ENCODE measurements around the gene WDR73. TPM values are rescaled to one million over a fixed set of nuclear protein-coding genes. Genes with fewer than 3 reads are reported as not detected.

Gene WDR73
- total and polyA plus RNA-seq, 2 of the 4 experiments (the other 2 are of a cell fraction), result 21.5 to 25.5 TPM

- no peak overlapping the region for H2AFZ ChIP-seq (replicated peaks; ENCODE audit: low read length, poor library complexity)
- H3K14ac ChIP-seq (replicated peaks; ENCODE audit: low read depth, low read length), result no peak overlapping the region
- H3K4ac ChIP-seq (ENCODE audit: low read depth, low read length), result no peak overlapping the region
- intact Hi-C loops (cut with micrococcal nuclease), result loop anchor here (5.0 kb wide), 2 partner anchors 70 to 385 kb away; no protein-coding TSS in a partner anchor
- dilution Hi-C loops (cut with HindIII; ENCODE audit: low sequenced_read_pairs, unreplicated experiment), result no loop called here
- no peak overlapping the region for H3K27ac ChIP-seq (ENCODE audit: insufficient read depth, low read length)
- H4K20me1 ChIP-seq (ENCODE audit: insufficient read depth, low read length), result no peaks in the 10 kb centered on the region
- in situ Hi-C loops (cut with MboI; ENCODE audit: low sequenced_read_pairs), result no loop called here
- H3K9me3 ChIP-seq (ENCODE audit: control insufficient read depth, insufficient read depth, low read length), result no peaks in the 10 kb centered on the region
- no peak overlapping the region for H3K18ac ChIP-seq (ENCODE audit: low read depth, low read length)
- H2BK120ac ChIP-seq (ENCODE audit: low read depth, low read length), result no peak overlapping the region
- ATAC-seq (ENCODE audit: low read depth) (no peak), DNase-seq (no peak)
- no CpG with 5 or more reads among the region's 7 CpGs for WGBS, 2 experiments (ENCODE audit: extremely low coverage in 2 of 2, insufficient read length in 1 of 2)
- peak overlapping the region; percentile 31; the same call in 1 of the 2 replicates for H3K23ac ChIP-seq (ENCODE audit: low read depth, low read length)
- no TSS peak for BruUV-seq (replicated peaks)
- no peaks in the 10 kb centered on the region for H3K27me3 ChIP-seq (ENCODE audit: control insufficient read depth, insufficient read depth, low read length)
- no peak overlapping the region for H2AK5ac ChIP-seq (ENCODE audit: low read depth, low read length)
- peaks cover 14 to 38% of the 10 kb centered on the region in 2 experiments for H3K79me1 ChIP-seq (ENCODE audit: low read depth in 1 of 2, low read length in 2 of 2)
- peaks cover 13% of the 10 kb centered on the region for H3K9me1 ChIP-seq (ENCODE audit: insufficient read depth, low read length)
- H3K9ac ChIP-seq (ENCODE audit: low read depth, low read length), result no peak overlapping the region
- no peak overlapping the region; the same call in 1 of the 2 replicates for H4K91ac ChIP-seq (ENCODE audit: insufficient read depth, low read depth, low read length)
- H2BK15ac ChIP-seq (ENCODE audit: low read depth, low read length), result no peak overlapping the region
- H2AK9ac ChIP-seq (replicated peaks; ENCODE audit: low read depth, low read length, poor library complexity), result peak overlapping the region; percentile 82
- H3K36me3 ChIP-seq (ENCODE audit: control insufficient read depth, insufficient read depth, low read length), result no peaks in the 10 kb centered on the region
- H3K4me2 ChIP-seq (ENCODE audit: low read depth, low read length), result no peak overlapping the region
- H2BK5ac ChIP-seq (ENCODE audit: low read depth, low read length, poor library complexity, severe bottlenecking), result no peak overlapping the region
- H3K4me3 ChIP-seq (ENCODE audit: insufficient read depth, low read depth, low read length), result no peak overlapping the region
- H3K4me1 ChIP-seq (ENCODE audit: control insufficient read depth, insufficient read depth, low read length), result peaks cover 9% of the 10 kb centered on the region
- TF ChIP-seq CHD1 (IDR thresholded peaks at IDR 0.05; ENCODE audit: low read depth, low read length) (no peak), MAZ (IDR thresholded peaks at IDR 0.05; ENCODE audit: borderline replicate concordance, low read depth, low read length) (no peak)
- CTCF ChIA-PET, result no interaction called here
- H3K56ac ChIP-seq (ENCODE audit: extremely low read depth, insufficient read depth, low read length), result no peak overlapping the region
- H4K8ac ChIP-seq (ENCODE audit: low read depth in 2 of 2, low read length in 2 of 2), result no peak overlapping the region
- no peak overlapping the region for H2BK20ac ChIP-seq (ENCODE audit: low read depth, low read length)
- no peak overlapping the region for H4K5ac ChIP-seq (ENCODE audit: low read depth, low read length)
- POLR2A ChIA-PET (ENCODE audit: unreplicated experiment), result no interaction called here
These were observed 2.9 kb upstream of the WDR73 start for GRCh38 chr15:84656972-84657371.
